Mucosa of descending colon (tissue), 3 donors: ENCODE measurements around the gene GALNT13. TPM values are rescaled to one million over a fixed set of nuclear protein-coding genes. Genes with fewer than 3 reads are reported as not detected.

Experiments
- ATAC-seq: fragments of 200-7000 bp; cut with Tn5 transposase; one replicate; pipeline ENCODE4 v1.9.1; 2020; ENCODE audit warnings: mild to moderate bottlenecking, moderate library complexity
- DNase-seq, 3 donors: peaks; one replicate each; pipeline ENCODE4 v3.0.0-alpha.2; 2020
- H3K36me3 ChIP-seq: fragments of 200-600 bp; one replicate; pipeline ENCODE4 v1.8.0; 2021; ENCODE audit warnings: low read depth, mild to moderate bottlenecking
- H3K4me1 ChIP-seq: fragments of 200-600 bp; one replicate; pipeline ENCODE4 v1.8.0; 2021; ENCODE audit warnings: low read depth, mild to moderate bottlenecking
- H3K4me3 ChIP-seq: fragments of 200-600 bp; one replicate; pipeline ENCODE4 v1.8.0; 2021; ENCODE audit warnings: mild to moderate bottlenecking
- H3K9me3 ChIP-seq: fragments of 200-600 bp; one replicate; pipeline ENCODE4 v1.8.0; 2021; ENCODE audit warnings: mild to moderate bottlenecking
- intact Hi-C, 2 donors: fragments of 100-400 bp; cut with DNase I in 1 of 2; cut with micrococcal nuclease in 1 of 2; formaldehyde crosslinking; loops; one replicate each; pipeline versions ENCODE4 v1.11.0 to v1.11.1; 2022; cut with DNase I, micrococcal nuclease
- total RNA-seq, 3 donors: library from RNA; stranded (reverse); fragmentation: NEBNext Ultra II Directional in 2 of 3; extraction: Animal tissue kit (Norgen Biotek cat#: 25700) in 2 of 3; gene quantifications; one replicate each; pipeline versions ENCODE4 v1.2.1 to v1.2.4, GENCODE V29; 2021 to 2023
- TF ChIP-seq, protein P1 (sequence below): fragments of 200-600 bp; IDR thresholded peaks from one replicate; pipeline ENCODE4 v1.8.0; 2022; ENCODE audit warnings: antibody characterized with exemption, mild to moderate bottlenecking
- donor health status: DM: no; HTN: no; CAD: no; lungs with moderate emphysema.
- donor health status: DM: no; HTN: no; CAD: no.
- donor health status: DM: no; HTN: yes; CAD: no.

Gene GALNT13
- total RNA-seq, 3 donors from 2014 or later: 0.23 to 1.5 (median 1.0) TPM

DNA sequence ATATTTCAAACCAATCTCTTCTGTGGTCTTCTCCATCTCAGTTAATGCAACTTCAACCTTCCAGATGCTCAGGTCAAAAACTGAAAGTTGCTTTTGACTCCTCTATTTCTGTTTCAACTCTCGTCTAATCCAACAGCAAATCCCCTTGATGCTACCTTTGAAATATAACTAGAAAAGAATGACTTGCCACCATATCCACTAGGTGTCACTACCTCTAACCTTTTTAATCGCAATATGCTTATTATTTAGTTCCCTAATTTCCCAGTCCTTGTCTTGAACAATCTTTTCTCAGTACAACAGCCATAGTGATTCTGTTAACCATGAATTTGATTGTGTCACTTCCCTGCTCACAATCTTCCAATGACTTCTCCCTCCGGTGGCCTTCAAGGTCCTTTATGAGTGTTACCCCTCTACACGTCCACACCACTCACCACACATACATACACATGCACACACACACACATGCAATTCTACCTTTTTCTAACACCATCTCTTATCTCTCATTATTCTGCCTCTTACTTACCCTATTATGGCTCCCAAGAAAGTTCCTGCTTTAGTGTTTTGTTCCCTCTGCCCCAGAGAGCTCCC lies 581.3 kb downstream of the GALNT13 start:
- no peaks in the 10 kb centered on the region for H3K36me3 ChIP-seq
- H3K9me3 ChIP-seq: no peaks in the 10 kb centered on the region
- ATAC-seq (no peak), DNase-seq (no peak)
- TF ChIP-seq, protein P1, sequence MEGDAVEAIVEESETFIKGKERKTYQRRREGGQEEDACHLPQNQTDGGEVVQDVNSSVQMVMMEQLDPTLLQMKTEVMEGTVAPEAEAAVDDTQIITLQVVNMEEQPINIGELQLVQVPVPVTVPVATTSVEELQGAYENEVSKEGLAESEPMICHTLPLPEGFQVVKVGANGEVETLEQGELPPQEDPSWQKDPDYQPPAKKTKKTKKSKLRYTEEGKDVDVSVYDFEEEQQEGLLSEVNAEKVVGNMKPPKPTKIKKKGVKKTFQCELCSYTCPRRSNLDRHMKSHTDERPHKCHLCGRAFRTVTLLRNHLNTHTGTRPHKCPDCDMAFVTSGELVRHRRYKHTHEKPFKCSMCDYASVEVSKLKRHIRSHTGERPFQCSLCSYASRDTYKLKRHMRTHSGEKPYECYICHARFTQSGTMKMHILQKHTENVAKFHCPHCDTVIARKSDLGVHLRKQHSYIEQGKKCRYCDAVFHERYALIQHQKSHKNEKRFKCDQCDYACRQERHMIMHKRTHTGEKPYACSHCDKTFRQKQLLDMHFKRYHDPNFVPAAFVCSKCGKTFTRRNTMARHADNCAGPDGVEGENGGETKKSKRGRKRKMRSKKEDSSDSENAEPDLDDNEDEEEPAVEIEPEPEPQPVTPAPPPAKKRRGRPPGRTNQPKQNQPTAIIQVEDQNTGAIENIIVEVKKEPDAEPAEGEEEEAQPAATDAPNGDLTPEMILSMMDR: no peak
- no peaks in the 10 kb centered on the region for H3K4me1 ChIP-seq
- no peak overlapping the region for H3K4me3 ChIP-seq
- intact Hi-C loops: no loop called here

DNA sequence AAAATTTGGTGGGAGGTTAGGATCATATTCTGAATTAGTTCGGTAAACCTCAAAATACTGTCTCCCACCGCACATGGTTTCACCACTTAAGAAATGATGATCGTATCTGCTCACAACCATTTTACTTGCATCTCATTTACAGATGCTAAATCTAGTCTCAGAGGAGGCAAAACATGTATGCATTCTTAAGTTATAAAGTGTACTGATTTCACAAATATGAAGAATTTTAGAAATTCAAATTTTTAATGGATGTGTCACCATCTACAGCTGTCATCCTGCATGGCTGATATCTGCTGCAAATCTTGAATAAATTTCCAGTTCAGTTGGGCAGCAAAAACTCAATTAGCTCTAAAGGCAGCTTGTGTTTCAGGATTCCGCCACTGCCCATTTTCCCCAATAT lies 583.4 kb downstream of the GALNT13 start:
- Histone ChIP-seq H3K36me3 (no peaks in the 10 kb centered on the region), H3K4me1 (no peaks in the 10 kb centered on the region), H3K9me3 (no peaks in the 10 kb centered on the region), H3K4me3 (no peak overlapping the region)
- TF ChIP-seq, protein P1: no peak
- intact Hi-C loops: no loop called here
- no peak for DNase-seq
- no peak for ATAC-seq

DNA sequence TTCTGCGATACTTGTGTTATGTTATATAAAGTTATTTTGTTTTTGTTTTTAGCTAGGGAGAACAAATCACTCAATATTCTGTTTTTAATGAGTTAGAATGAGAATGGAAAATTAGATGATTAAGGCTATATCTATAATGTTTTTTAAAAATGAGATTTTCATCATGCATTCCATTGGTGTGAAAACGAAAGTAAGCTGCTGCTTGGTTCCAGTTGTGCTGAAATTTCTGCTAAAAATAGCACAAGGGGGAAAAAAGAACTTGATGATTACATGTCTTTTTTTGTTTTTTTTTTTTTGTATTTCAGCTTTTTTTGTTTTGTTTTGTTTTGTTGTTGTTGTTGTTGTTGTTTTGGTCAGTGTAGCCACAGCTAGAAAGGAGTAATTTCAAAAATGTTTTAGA lies 584.1 kb downstream of the GALNT13 start:
- no peak for ATAC-seq
- H3K36me3 ChIP-seq: no peaks in the 10 kb centered on the region
- TF ChIP-seq, protein P1: no peak
- H3K4me3 ChIP-seq: no peak overlapping the region
- no peak for DNase-seq
- intact Hi-C loops: no loop called here
- no peaks in the 10 kb centered on the region for H3K9me3 ChIP-seq
- no peaks in the 10 kb centered on the region for H3K4me1 ChIP-seq

DNA sequence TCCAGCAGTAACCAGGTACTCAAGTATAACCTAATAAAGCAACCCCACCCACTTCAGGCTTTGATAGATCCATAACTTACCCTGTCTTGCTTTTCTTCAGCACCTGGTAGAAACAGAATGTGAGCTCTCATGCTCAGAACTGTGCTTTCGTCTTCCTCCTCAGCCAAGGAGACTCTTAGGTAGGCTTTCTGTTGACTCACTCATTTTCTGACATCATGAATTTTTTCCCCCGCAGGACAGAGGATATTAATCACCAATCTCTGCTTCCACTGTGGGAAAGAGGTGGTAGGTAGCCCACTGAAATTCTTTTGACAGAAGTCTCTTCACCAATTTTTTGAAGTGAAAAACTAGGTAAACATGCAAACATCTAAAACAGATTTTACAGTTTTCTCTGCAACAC lies 585.6 kb downstream of the GALNT13 start:
- TF ChIP-seq, protein P1: no peak
- ATAC-seq (no peak), DNase-seq (no peak)
- Histone ChIP-seq H3K4me3 (no peak overlapping the region), H3K4me1 (no peaks in the 10 kb centered on the region), H3K9me3 (no peaks in the 10 kb centered on the region), H3K36me3 (no peaks in the 10 kb centered on the region)
- intact Hi-C loops: no loop called here

DNA sequence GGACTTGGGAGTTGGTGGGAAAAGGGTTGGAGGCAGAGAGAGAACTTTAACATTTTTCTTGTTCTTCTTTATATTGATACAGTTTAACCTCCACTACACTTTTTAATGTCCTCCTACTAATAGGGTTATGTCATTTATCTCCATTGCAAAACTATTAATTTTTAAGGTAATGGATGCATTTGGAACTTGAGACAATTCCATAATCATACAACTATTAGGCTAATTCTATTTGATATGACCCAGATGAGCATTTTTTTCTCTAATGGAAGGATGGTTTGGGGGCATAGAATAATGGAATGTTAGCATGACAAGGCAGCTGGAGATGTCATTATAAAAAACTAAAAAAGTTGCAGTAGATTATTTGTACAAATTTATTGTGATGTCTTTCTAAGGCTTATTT lies 587.6 kb downstream of the GALNT13 start:
- Histone ChIP-seq H3K4me1 (no peaks in the 10 kb centered on the region), H3K36me3 (no peaks in the 10 kb centered on the region), H3K9me3 (no peaks in the 10 kb centered on the region), H3K4me3 (no peak overlapping the region)
- ATAC-seq (no peak), DNase-seq (no peak)
- intact Hi-C loops: no loop called here
- TF ChIP-seq, protein P1: no peak

DNA sequence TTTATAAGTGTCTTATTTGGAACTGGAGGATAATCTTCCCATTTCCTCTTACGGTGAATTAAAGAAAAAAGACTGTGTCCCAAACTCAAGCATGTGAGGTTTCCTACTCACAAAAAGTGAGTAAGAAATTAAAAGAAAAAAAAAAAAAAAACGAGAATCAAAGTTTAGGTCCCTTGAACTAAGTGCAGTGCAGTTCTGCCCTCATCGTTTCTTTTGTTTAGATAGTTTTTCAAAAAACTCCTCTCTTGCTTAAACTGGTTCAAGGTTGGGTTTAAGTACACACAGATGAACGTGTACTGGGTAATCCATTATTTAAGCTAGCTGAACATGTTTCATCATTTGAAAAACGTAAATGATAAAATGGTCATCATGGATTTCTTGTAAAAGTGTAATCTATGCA lies 590.9 kb downstream of the GALNT13 start:
- ATAC-seq: no peak

More for the DNA sequence above, 590.9 kb downstream of the GALNT13 start:
- Histone ChIP-seq H3K36me3 (no peaks in the 10 kb centered on the region), H3K9me3 (no peaks in the 10 kb centered on the region), H3K4me3 (no peak overlapping the region), H3K4me1 (no peaks in the 10 kb centered on the region)
- intact Hi-C loops: no loop called here
- no peak for DNase-seq
- TF ChIP-seq, protein P1: no peak
